Globus pallidus (tissue), 1 donor: Measurements from ENCODE around the gene ACTL8.

Experiments used
- DNase-seq: peaks from one replicate; pipeline ENCODE4 v3.0.0-alpha.2; 2015; ENCODE audit warnings: low spot score

ACTL8 gene

GRCh38 chr1:17772615-17773212, 17.6 kb downstream of the ACTL8 start:
- DNase-seq, result no peak

GRCh38 chr1:17773591-17774326, 18.6 kb downstream of the ACTL8 start:
- no peak for DNase-seq

- no peak for DNase-seq
Observed at GRCh38 chr1:17774452-17774851, 19.3 kb downstream of the ACTL8 start.

DNA sequence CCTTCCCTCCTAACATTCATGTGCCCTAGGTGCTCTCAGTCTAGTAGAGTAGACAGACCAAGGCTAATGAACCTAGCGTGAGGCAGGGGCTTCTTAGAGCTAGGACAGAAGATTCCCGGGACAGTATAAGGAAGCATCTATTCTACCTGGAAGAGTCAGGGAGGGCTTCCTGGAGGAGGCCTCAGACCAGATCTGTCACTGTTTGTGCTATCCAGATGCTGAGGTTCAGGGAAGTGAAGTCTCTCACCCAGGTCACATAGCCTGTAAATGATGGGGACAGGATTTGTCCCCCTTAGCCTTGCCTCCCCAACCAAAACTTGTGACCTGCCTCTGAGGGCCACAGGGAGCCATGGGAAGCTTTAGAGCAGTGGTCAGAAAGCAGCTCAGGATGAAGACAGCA, 20.7 kb downstream of the ACTL8 start:
- DNase-seq, result no peak

DNA sequence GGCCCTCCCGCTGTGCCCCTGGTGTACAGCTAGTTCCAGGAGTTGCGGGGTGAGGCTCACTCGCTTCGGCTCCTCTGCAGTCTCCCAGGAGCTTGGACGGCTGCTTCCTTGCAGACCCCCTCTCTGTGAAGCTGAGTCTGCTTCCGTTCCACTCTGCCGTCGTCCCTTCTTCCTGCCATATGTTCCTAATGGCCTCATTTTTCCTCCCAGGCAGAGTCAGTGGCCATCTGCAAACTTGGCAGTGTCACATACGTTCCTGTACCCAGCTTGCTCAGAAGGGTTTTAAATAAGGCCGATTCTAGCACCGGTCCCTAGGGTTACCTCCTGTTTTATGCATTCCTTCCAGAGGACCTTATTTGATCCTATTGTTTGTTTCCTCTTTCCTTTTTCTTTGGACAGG, 21.3 kb downstream of the ACTL8 start:
- no peak for DNase-seq

GRCh38 chr1:17777330-17777729, 22.2 kb downstream of the ACTL8 start:
- DNase-seq, result no peak

DNA sequence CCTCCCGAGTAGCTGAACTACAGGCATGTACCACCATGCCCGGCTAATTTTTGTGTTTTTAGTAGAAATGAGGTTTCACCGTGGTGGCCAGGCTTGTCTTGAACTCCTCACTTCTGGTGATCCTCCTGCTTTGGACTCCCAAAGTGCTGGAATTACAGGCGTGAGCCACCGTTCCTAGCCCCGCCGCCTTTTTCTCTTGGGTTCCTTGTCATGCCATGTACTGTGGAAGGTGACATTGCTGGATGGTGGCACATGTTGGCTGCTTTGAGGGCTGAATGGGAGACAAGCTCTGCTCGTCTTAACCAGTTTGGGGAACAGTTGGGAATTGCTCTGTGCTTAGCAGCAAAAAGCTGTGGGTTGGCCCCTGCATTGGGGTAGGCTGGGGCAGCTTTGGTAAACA, 22.7 kb downstream of the ACTL8 start:
- DNase-seq, result no peak

- no peak for DNase-seq
Observed at GRCh38 chr1:17780916-17781315, 25.8 kb downstream of the ACTL8 start.

- no peak for DNase-seq
Observed at GRCh38 chr1:17789926-17790325, 34.8 kb downstream of the ACTL8 start.

DNA sequence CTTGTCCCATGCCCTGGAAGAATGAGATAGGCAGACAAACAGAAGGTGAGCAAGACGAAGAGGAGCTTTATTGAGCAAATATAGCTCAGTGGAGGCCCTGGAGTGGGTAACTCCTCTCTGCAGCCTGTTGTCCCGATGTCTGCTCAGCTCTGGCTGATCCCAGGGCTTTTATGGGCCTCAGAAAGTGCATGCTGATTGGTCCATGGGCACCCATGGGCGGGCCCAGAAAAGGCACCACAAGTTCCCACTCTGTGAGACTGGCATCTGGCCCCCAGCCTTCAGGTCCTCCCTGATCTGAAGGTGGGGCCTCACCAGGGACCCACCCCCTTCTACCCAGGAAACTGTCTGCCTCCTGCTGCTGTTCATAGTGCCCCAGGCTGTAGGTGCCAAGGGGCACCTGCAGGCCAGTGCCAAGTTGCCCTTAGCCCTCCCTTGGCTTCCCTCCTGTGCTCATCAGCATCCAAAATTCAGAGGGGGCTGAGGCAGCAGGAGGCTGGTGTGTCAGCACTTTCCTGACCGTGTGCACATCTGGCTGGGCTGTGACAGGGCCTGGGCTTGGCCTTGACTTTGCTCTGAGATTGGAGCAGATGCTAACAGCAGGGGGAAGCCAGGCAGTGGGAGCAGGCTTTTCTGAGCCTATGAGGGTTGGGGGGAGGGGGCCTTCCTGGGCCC, 35.4 kb downstream of the ACTL8 start:
- no peak for DNase-seq

DNA sequence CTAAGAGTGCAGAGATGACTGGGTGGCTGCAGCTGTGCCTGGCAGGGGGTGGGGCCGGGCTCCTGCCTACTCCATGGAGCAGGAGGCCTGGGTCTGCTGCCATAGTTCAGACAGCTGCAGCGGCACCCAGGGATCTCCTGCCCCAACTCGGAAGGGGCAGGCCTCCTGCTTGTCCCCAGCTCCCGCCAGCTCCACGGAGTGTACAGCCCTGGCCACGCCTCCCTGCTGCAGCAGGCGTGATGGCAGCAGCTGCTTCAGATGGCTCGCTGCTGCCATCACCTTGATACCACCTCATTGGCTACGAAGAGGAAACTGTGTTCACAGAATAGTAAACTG, 35.9 kb downstream of the ACTL8 start:
- DNase-seq, result no peak

GRCh38 chr1:17791480-17791879, 36.3 kb downstream of the ACTL8 start:
- DNase-seq, result no peak

DNA sequence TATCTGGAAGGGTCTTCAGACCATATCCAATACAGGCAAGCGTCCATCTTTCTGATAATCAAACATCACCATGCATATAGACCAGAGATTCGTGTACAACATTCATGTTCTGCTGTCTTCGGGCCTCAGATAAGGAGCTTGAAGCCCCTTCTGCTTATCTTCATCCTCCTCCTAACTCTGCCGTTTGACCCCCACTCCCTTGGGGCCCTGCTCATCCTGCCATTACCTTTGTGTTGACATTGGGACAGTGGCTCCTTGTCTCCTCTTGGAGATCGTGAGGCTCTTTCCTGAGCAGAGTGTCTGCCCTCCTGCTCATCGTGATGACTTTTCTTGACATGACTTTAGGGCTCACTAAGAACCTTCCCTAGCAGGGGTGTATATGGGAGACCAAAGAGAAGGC, 37.3 kb downstream of the ACTL8 start:
- DNase-seq, result no peak

GRCh38 chr1:17795081-17795809, 40.1 kb downstream of the ACTL8 start:
- DNase-seq, result no peak

DNA sequence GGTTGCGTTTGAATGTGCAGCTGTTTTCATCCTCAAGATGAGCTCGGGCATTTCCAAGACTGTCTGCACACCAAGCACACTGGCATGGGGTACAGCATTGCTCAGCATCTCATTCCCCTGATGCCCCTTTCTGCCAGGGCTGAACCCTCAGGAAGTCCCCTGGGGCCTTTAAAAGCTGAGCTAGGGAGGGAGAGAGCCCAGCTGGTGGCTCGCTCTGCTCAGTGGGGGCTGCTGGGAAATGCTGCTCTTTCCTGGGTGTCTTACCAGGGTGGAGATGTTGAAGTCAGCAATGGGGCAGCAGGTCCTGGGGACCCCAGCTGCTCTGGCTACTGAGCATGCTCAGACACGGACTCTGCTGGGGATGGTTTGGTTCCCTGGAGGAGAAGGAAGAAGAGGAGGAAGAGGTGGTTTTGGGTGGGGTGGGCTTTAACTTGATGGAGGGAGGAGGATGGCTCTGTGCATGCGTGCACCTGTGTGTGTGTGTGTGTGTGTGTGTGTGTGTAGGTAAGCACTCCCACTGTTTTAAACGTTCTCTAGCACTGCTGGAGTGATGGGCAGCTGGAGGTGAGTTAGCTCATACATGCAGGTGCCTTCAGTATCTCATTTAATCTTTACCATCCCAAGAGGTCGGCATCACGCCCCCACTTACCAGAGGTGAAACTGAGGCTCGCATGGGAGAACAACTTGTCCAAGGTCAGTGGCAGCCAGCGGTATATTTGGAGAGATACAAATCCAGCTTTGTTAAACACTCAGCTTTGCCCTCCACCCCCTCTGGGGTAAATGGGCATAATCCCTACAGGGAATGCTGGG, 40.9 kb downstream of the ACTL8 start:
- DNase-seq, result no peak

- no peak for DNase-seq
Observed at GRCh38 chr1:17797478-17797877, 42.3 kb downstream of the ACTL8 start.

DNA sequence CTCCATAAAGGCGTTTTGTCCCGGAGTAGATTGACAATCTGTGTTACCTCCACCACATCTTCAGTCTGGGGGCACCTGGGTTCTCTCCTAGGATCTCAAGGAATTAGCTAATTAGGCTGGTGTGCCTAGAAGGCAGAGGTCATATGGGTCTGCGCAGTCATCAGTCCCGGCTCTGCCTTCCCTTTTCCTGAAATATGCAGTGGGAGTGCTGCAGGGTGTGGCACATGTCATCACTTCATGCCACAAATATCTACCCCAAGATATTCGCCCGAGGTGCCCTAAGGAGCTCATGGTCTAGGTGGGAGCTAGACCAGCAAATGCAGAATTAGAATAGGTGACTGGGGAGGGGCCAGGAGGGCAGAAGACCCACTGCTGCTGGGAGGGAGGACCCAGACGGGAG, 42.9 kb downstream of the ACTL8 start:
- DNase-seq, result no peak

- no peak for DNase-seq
Observed at GRCh38 chr1:17798799-17799382, 43.8 kb downstream of the ACTL8 start.

DNA sequence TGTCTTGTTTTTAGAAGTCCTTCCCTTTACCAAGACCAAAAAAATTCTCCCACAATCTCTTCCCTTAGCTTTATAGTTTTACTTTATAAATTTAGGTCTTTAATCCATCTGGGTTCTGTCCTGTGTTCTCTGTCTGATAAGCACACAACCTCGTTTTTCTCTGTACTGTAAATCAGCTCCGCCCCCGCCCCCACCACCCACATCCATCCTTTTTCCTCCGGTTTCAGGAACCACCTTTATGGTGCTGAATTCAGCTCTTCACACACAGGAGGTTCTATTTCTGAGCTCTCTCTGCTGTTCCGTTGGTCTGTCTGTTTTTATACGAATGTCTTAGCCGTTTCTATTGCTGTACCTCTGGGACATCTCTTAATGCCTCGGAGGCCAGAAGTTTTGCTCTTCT, 44.5 kb downstream of the ACTL8 start:
- DNase-seq, result no peak

DNA sequence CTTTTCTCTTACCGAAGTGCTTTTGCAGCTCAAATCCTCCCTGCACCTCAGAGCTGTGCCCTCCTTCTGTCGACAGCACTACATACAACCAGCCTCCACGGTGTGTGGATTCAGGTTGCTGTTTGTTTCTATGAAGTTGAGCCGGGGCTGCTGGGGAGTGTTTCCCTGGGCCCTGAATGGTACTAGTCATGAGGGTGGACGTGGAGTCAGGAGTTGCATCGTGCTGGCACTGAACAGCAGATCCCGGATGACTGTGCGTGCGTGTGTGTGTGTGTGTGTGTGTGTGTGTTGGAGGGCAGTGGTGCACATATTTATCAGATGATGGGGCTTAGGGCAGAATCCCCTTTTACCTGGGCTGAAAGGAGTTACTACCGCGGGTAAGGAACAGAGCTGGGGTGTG, 47.0 kb downstream of the ACTL8 start:
- DNase-seq, result no peak

GRCh38 chr1:17802945-17803344, 47.8 kb downstream of the ACTL8 start:
- no peak for DNase-seq
